ENCODE data around the gene LASP1NB.
"Not testable (repeated sequence)": the region's sequence is repeated elsewhere in the genome, so short reads cannot be mapped to it uniquely, and the experiment has no call there.

LASP1NB gene

GRCh38 chr17:38918916-38919315 is 6.5 kb upstream of the LASP1NB start:
- no peak for FAIRE-seq

- FAIRE-seq: no peak
Measured at GRCh38 chr17:38919316-38920078, 5.9 kb upstream of the LASP1NB start.

GRCh38 chr17:38920374-38921291 is 4.8 kb upstream of the LASP1NB start:
- FAIRE-seq: no peak

- no peak for FAIRE-seq
Measured at GRCh38 chr17:38921756-38922411, 3.5 kb upstream of the LASP1NB start.

- FAIRE-seq: no peak
Measured at GRCh38 chr17:38922538-38923297, 2.7 kb upstream of the LASP1NB start.

- FAIRE-seq: no peak
Measured at GRCh38 chr17:38926293-38927070, 1.1 kb downstream of the LASP1NB start.

GRCh38 chr17:38930782-38931181 is 5.4 kb downstream of the LASP1NB start:
- not testable (repeated sequence) for FAIRE-seq

GRCh38 chr17:38933962-38934361 is 8.5 kb downstream of the LASP1NB start:
- not testable (repeated sequence) for FAIRE-seq

- FAIRE-seq: no peak
Measured at GRCh38 chr17:38939987-38940386, 14.6 kb downstream of the LASP1NB start.

- no peak for FAIRE-seq
Measured at GRCh38 chr17:38940404-38940803, 15.0 kb downstream of the LASP1NB start.

- FAIRE-seq: peak; percentile 79
Measured at GRCh38 chr17:38942696-38943334, 17.4 kb downstream of the LASP1NB start.

GRCh38 chr17:38943607-38944006 is 18.2 kb downstream of the LASP1NB start:
- FAIRE-seq: peak; percentile 31

GRCh38 chr17:38947189-38947588 is 21.8 kb downstream of the LASP1NB start:
- FAIRE-seq: no peak

- not testable (repeated sequence) for FAIRE-seq
Measured at GRCh38 chr17:38953800-38954199, 28.4 kb downstream of the LASP1NB start.

GRCh38 chr17:38958326-38958725 is 32.9 kb downstream of the LASP1NB start:
- FAIRE-seq: peak; percentile 97

GRCh38 chr17:38958756-38959155 is 33.3 kb downstream of the LASP1NB start:
- FAIRE-seq: no peak

- FAIRE-seq: no peak
Measured at GRCh38 chr17:38959508-38959907, 34.1 kb downstream of the LASP1NB start.

GRCh38 chr17:38960402-38960801 is 35.0 kb downstream of the LASP1NB start:
- FAIRE-seq: peak; percentile 61

- no peak for FAIRE-seq
Measured at GRCh38 chr17:38961413-38961812, 36.0 kb downstream of the LASP1NB start.

GRCh38 chr17:38967290-38967738 is 41.9 kb downstream of the LASP1NB start, which contains the start of gene FBXO47:
Gene FBXO47 (minus strand): TSS chr17:38967403. CDS start chr17:38963025, 4,378 bp downstream.
- FAIRE-seq: no peak

GRCh38 chr17:38969281-38969680 is 43.9 kb downstream of the LASP1NB start:
- FAIRE-seq: no peak

Data from G401.6 (cell line).